GM21381 (cell line): ENCODE measurements around the gene ZNF462.

Experiments
- ATAC-seq: cut with Tn5 transposase; IDR thresholded peaks from one replicate; pipeline ENCODE4 v1.9.1; 2021; ENCODE audit warnings: mild to moderate bottlenecking, moderate library complexity; ENCODE audit not compliant: unreplicated experiment

ZNF462 gene

DNA sequence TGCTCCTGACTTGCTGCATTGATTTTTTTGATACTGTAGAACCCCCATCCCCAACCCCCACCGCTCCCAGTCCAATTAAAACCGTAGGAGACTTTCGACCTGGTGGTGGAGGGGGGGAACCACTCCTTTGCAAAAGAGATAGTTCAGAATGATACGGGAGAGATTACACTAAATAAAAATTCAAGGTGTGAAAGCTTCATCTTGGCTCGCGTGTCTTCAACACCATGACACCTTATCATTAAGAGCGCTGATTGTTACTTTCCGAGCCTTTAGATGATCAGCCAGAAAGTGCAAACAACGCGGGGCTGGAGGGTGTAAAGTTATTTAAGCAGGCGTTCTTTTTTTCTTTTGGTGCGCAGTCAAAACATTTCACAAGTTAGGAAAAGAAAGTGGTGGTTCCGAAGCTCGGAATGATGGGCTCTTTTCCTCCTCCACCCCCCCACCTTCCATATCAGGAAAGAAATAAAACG lies 1.3 kb upstream of the ZNF462 start:
- no peak for ATAC-seq

DNA sequence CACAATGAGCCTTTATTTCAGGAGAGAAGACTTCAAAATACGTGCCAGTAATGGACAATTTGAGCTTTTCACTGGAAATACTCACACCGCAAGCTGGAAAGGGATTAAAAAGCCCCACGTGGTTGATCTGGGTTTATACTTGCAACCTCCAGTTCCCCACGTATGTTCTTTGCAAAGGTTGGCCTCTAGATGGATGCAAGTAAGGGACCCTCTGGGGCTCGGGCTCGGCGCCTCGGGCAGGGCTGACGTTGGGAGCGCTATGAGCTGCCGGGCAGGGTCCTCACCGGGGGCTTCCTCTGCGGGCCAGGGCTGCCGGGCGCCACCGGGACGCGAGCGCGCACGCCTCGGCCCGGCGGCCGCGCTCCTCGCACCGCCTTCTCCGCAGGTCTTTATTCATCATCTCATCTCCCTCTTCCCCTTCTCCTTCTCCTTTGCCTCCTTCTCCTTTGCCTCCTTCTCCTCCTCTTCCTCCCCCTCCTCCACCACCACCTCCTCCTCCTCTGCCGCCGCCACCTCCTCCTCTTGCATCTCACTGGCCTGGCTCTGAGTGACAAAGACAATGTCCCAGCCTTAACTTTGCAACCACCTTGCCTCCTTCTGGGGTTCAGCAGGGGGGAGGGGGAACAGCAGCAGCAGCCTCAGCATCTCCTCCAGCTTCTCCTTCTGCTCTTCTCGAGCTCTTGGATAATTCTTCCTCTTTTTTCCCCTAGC lies 701 bp upstream of the ZNF462 start:
- no peak for ATAC-seq

DNA sequence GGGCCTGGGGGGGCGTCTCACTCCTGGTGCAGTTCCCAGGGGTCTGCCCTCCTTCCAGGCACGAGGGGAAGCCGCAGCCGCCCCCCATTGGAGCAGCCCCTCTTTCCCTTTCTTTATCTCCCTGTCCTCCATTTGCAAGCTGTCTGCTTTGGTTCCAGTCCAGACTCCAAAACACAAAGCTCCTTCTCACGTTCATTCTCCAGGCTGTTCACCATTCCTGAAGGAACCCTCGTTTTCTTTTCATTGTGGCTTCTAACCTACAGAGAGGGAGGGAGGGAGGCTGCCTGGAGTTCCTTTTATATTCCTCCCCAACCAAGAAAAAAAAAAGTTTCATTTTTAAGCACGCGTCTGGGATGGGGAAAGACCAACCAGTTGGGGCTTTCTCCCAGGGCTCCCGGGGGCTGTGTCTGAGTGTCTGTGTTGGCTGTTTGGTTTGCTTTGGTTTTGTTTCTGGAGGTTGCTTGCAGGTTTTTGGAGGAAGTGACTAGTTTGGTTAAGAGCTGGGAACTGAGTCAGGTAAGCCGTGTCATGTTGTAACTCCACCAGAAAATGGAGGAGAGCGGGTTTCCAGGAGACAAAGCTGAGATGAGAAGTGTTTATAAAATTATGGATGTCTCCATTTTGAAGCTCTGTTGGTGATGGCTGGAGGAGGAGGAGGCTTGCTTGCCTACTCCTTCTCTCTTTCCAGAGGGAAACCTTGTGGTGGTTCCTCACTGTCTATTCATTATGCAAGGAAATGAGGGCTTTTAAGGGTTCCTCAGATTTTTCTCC lies 1.6 kb downstream of the ZNF462 start:
- ATAC-seq: no peak

DNA sequence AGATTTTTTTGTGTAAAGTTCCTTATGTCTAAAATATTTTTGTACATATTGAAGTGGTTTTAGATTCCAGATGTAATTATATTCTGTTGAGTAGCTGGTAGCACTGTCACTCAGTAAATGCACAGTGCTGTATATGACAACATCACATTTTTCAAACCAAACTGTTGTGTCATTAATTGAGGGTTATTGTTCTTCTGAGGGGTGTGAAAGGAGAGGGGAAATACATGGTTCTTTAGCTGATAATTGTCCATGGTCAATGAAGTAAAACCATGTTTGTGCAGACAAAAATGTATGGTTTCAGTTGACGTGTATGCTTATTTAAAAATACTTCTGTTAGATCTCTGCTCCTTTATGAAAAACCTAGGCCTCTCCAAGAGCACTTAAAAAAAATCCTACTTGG lies 3.3 kb downstream of the ZNF462 start:
- ATAC-seq: no peak

DNA sequence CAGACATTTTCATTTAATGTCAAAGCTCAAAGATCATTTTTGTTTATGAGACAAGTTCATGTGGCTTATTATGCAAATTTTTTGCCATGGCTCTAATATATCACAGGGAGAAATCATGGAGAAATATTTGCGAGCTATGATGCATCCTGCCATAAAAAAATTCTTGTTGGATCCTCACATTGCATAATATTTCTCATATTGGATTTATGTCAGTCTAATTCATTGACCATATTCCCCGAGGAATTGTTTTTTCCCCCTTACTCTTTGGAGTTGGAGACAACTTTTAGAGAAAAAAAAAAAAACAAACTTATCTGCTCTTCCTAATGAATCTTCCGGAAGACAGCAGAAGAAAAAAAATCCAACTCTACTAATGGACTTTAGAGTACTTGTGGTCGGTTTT lies 4.3 kb downstream of the ZNF462 start:
- no peak for ATAC-seq

DNA sequence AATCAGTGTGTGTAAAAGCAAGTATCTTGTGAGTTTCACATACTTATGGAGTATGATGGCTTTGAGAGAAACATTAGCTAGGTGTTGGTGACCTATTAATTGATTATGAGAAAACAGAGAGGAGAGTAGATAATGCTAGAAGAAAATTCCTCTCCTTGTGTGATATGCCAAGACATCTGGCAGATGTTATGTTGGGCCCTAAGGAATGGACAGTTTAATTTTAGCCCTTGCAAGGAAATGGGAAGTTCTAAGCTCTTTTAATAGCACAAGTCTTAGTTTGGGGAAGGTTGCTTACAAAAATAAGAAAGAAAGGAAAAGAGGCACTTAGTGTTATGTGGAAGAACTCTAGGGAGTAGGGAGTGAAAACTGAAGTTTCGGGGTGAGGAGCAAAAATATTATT lies 5.1 kb downstream of the ZNF462 start:
- no peak for ATAC-seq

DNA sequence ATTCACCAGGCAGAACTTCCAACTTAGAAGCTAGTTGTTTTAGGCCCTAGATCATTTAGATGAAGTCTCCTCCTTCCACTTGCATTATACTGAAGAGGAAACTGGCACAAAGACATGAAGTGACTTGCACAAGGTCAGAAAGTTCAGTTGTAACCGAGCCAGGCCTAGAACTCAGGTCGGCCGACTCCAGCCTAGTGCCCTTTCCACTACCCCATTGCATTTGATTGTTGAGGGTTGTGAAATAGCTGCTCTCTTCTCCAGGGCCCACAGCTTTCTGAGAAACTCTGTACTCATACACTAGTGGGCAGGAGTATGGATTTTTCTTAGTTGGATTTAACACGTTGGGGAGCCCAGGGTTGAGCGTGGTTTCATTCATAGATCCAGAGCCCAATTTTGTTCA lies 5.6 kb downstream of the ZNF462 start:
- ATAC-seq: no peak

DNA sequence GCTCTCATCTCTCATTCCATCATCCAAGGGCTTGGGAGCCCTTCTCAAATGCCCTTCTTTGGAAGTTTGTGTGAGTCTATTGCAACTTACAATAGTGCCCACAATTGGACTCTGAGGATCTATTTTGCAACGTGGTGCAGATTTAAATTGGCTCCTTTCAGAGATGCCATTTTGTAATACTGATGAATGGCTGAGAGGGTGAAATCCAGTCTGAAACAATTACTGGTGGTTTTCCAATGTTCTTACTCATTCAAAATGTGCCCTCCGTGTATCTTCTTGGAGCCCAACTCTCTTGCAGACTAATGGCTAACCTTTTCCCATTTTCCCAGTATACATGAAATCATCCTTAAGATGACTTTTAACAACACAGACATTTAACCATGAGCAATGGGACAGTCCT lies 6.1 kb downstream of the ZNF462 start:
- no peak for ATAC-seq

DNA sequence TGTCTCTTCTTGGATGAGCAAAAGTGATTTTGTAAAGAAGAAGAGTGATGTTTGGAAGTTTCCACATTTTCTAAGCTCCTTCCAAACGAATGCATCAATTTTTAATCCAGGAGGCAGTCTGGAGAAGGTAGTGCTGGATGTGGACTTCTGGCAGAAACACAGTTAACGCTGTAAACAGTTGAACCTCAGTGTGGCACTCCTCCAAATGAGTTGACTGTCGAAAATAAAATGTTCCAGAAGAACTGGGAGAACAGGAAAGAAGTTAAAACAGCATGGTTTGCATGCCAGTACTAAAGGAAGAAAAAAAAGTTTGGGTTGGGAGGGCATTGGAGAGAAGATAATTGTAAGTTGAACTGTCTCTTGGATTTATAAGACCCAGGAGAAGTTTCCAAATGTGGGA lies 6.5 kb downstream of the ZNF462 start:
- no peak for ATAC-seq

DNA sequence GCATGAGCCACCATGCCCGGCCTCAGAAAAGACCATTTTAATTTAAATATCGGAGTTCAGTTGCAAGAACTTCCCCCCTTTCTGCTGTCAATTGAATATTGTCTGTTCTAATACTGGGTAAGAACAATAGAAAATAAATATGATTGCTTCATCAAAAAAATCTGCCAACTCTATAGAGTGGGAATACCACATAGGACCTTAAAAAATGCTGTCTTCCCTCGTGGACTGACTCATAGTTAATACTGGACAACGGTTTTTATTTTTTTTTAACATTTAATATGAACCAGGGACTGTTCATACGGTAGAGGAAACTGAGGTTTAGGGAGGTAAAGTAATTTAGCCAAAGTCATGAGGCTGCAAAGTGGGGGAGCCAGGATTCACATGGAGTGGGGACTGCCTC lies 9.7 kb downstream of the ZNF462 start:
- no peak for ATAC-seq

DNA sequence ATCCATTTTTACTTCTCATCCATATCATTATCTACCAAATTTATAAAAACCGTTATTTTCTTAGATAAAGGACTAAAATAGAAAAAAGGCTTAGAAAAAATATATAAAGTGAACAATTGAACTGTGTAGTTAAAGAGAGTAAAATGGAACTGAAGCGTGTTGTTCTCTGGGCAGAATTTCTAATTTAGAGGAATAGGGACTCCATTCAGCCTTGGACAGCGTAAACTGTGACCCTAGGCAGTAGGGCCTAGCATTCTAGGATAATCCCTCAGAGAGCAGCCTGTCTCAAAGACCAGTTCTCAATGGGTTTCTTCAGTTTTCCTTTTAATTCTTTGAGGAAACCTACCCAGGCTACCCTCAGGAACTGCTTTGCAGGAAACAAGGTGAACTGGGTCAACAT lies 11.1 kb downstream of the ZNF462 start:
- no peak for ATAC-seq

DNA sequence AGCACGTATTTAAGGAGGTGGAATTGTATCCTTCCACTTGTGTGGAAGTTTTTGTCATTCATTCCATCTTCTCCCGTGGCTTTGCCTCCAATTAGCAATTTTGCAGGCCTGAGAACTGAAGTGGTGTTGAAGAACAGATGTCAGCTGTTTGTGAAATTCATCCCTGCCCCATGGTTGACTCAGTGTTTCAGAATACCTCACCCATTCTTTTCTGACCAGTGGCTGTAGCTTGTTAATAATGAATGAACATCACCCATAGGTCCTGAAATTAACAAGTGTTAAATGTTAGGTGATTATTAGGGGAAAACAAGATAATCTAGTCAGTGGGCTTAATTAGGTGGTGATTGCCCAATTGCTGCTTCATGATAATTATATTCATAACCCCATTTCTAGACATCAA lies 11.7 kb downstream of the ZNF462 start:
- ATAC-seq: no peak

DNA sequence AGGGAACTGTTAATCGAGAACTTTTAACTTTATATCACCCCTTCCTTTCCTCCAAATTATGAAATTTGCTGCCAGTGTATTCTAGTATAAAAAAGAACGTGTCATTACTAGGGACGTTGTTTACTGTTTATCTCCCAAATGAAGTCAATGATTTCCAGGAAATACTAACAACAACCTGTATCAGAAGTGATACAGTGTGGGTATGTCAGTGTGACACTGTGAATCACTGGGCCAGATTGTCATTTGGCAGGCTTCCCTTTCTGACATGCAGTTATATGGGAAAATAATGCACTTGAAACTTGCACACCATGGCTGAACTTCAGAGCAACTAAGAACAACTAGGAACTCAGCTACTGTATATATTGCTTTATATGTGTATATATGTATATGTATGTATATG lies 12.6 kb downstream of the ZNF462 start:
- ATAC-seq: no peak

DNA sequence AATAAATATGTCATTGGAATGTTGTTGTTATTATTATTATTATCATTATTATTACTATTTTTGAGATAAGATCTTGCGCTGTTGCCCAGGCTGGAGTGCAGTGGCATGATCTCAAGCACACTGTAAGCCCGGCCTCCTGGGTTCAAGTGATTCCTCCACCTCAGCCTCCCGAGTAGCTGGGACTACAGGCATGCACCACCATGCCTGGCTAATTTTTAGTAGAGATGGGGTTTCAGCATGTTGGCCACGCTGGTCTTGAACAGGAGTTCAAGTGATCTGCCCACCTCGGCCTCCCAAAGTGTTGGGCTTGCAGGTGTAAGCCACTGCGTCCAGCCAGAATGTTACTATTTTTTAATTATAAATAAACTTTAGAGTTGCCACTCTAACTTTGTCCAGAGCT lies 14.4 kb downstream of the ZNF462 start:
- ATAC-seq: no peak

DNA sequence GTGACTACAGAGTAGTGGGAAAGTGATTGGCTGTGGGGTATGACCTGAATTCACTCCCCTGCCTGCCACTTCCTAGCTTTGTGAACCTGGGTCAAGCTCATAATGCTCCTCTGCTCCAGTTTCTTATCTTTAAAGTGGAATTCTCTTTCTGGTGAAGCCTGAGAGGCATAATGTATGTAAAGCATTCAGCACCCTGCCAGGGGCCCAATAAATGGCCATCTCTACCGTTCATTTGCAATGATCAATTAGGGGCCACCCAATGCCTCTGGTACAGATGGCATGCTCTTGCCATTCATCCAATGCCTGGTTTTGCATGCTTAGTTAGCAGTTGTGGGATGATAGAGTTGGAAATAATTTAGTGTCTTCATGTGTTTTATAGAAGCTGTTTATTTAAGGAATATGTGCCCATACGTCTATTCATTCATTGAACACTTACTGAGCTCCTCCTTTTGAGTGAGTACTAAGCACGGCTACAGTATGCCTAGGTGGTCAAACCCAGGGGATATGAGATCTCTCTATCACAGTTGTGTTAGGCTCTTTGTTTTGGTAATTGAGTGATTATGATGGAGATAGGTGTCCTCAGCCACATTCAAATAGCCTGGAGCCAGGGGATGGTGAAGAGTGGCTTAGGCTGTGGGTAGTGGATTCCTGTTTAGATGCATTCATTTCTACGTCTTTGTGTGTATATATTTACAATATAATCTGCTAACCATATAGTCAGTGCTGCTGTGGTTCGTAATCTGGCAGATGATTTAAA lies 15.3 kb downstream of the ZNF462 start:
- no peak for ATAC-seq

DNA sequence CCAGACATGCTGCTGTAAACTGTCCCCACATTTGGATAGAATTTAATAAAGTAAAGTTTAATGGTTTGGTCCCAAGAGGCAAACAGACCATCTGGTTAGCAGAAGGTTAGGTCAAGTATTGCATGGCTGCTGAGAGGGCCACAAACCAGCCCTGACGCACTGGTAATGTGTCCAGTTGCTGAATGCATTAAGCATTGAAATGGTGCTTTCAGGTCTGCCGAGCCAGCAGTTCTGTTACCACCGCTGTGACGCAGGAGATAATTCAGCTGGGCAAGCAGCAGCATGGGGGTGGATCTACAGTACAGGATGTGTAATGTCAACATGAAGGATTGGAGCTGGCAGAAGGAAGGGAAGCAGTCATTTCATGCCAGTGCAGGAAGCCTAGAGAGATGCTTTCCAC lies 16.0 kb downstream of the ZNF462 start:
- ATAC-seq: no peak

DNA sequence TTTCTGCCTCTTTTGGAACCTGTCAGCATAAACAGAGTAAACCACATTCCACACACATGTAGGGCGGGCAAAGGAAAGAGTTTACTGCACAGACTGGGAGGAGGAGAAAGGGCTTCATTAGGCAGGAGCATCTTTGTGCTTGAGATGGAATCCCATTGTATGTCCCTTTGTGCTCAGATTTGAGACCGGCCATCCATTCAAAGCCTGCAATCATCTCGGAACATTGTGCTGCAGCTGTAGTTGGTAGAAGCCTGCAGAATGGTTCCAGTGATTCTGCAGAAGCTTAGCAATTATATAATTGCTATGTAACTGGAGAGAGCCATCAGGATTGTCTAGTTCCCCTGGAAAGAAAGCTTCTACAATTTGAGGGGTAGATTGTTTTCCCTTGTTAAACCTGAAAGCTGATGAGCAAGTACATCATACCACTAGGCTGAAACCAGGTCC lies 16.5 kb downstream of the ZNF462 start:
- no peak for ATAC-seq

DNA sequence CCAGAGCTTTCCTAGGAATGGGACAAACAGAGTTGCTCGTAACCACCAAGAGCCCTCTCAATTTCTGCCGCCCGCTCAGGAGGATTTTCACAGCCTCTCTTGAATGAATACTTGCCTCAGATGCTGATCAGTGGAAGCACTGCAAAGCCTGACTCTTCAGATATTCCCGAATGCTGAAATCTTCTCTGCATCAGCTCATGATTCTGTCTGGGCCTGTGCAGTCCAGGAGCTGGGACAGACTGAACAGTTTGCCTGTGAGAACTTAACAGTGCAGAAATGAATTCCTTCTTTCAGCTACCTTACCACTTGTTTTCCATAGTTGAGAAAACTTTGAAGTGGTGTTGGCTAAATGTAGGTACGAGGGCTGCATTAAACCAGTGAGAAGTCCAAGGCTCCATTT lies 17.1 kb downstream of the ZNF462 start:
- ATAC-seq: no peak

DNA sequence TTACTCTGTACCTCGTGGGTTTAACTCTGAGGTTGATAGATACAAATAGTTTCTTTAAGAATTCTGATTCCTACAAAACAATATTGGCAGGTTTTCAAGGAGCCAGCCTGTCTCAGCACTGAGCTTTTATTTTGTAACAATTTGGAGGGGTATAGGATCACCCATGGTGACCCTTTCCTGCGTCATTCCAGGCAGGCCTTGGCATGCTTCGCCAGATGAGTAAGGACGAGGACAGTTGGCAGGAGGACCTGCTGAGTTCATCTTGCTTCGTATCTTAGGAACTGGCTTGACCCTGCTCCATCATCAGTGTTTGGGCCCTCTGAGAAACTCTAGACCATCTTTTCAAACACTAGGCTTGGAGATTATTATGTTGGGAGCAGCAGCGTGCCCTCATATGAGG lies 17.9 kb downstream of the ZNF462 start:
- ATAC-seq: no peak

DNA sequence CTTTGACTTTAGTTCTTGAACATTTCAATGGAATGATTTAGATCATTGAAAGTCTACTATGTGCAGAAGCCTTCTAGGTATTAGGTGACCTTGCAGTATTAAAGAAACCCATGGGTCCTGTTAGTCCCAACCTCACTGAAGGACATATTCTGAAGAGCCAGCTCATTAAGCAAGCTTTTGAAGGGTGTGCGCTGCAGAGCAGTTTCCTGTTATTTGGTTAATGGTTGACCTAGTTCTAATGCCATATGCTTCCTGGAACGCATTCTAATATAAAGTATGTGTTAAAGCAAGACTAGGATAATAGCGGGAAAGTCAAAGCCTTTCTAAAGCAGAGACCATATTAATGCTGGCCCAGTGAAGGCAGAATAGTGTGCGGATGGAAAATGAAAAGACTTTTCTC lies 20.1 kb downstream of the ZNF462 start:
- no peak for ATAC-seq

DNA sequence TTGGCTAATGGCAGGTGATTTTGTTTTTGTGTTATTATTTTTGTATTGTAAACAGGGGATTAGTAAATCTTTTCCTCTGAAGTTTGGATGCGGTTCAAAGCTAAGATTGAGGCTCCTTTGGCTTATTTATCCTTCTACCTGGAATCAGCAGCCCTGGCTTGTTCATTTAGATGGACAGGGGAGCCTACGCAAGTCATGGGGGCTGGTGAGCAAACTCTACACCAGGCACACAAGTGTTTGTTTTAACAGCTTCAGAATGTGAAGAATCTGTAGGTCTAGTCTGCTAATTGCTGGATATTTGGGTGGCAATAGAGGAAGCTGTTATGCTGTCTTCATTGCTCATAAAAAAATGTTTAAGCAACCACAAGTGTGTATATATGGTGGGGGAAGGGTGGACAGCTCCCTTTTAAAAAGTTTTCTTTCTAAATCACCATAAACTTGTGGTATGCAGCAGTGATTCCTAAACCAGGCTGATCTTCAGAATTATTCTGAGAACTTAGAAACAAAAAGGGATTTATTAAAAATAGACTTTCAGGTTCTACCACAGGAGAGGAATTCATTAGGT lies 20.7 kb downstream of the ZNF462 start:
- ATAC-seq: no peak
